Colonic mucosa (tissue), 4 donors: ENCODE data around the gene GABBR2. TPM values are rescaled to one million over a fixed set of nuclear protein-coding genes. Genes with fewer than 3 reads are reported as not detected.

Source experiments
- DNase-seq: peaks from one replicate; pipeline ENCODE4 v3.0.0-alpha.2; 2020
- H3K27ac ChIP-seq: fragments of 200-600 bp; one replicate; pipeline ENCODE4 v1.8.0; 2021
- H3K27me3 ChIP-seq: fragments of 200-600 bp; one replicate; pipeline ENCODE4 v1.8.0; 2021
- H3K36me3 ChIP-seq: fragments of 200-600 bp; one replicate; pipeline ENCODE4 v1.8.0; 2021
- H3K4me1 ChIP-seq: fragments of 200-600 bp; one replicate; pipeline ENCODE4 v1.8.0; 2021; ENCODE audit warnings: mild to moderate bottlenecking
- H3K4me3 ChIP-seq: fragments of 200-600 bp; one replicate; pipeline ENCODE4 v1.8.0; 2021
- H3K9ac ChIP-seq, 2 donors: one replicate each; pipeline ENCODE4 v1.7.0; 2013; ENCODE audit warnings: control low read depth in 2 of 2, low read depth in 2 of 2, low read length in 2 of 2
- H3K9me3 ChIP-seq: fragments of 200-600 bp; one replicate; pipeline ENCODE4 v1.8.0; 2021
- CTCF ChIP-seq: fragments of 200-600 bp; IDR thresholded peaks from one replicate; pipeline ENCODE4 v1.8.0; 2022; ENCODE audit warnings: antibody characterized with exemption, mild to moderate bottlenecking
- intact Hi-C: fragments of 100-400 bp; cut with DNase I; formaldehyde crosslinking; loops from one replicate; pipeline ENCODE4 v1.14.1; 2022
- total RNA-seq, 2 donors: library from RNA; stranded (reverse); fragmentation: NEBNext Ultra II Directional in 1 of 2; extraction: Animal tissue kit (Norgen Biotek cat#: 25700) in 1 of 2; gene quantifications; one replicate each; pipeline ENCODE4 v1.2.1, GENCODE V29; 2021
- donor health status: healthy.
- donor health status: DM: no; HTN: no; CAD: no.
- donor health status: DM: no; HTN: no; CAD: no.

Gene GABBR2
- total RNA-seq, 2 donors from 2014 or later = 0.05 TPM; not detected in 1

GRCh38 chr9:98719055-98719454 is 10.3 kb upstream of the GABBR2 start:
- no peaks in the 10 kb centered on the region for H3K27me3 ChIP-seq
- no peaks in the 10 kb centered on the region for H3K9me3 ChIP-seq
- no peaks in the 10 kb centered on the region for H3K4me1 ChIP-seq
- no peak for DNase-seq
- no peak overlapping the region for H3K9ac ChIP-seq
- no peak overlapping the region for H3K27ac ChIP-seq
- no peaks in the 10 kb centered on the region for H3K36me3 ChIP-seq
- no peak overlapping the region for H3K4me3 ChIP-seq
- TF ChIP-seq CTCF = no peak
- intact Hi-C loops = no loop called here

- Histone ChIP-seq H3K27ac (no peak overlapping the region), H3K9ac (no peak overlapping the region), H3K36me3 (no peaks in the 10 kb centered on the region), H3K9me3 (no peaks in the 10 kb centered on the region), H3K4me3 (no peak overlapping the region), H3K27me3 (peaks cover 5% of the 10 kb centered on the region), H3K4me1 (no peaks in the 10 kb centered on the region)
- DNase-seq = no peak
- intact Hi-C loops = no loop called here
- no peak for TF ChIP-seq CTCF
Observed at GRCh38 chr9:98714833-98715232, 6.1 kb upstream of the GABBR2 start.

GRCh38 chr9:98712987-98713386 is 4.3 kb upstream of the GABBR2 start:
- peaks cover 21% of the 10 kb centered on the region for H3K27me3 ChIP-seq
- no peak overlapping the region for H3K4me3 ChIP-seq
- TF ChIP-seq CTCF = no peak
- no peak overlapping the region for H3K27ac ChIP-seq
- no peak overlapping the region for H3K9ac ChIP-seq
- H3K36me3 ChIP-seq = no peaks in the 10 kb centered on the region
- H3K4me1 ChIP-seq = no peaks in the 10 kb centered on the region
- DNase-seq = no peak
- no peaks in the 10 kb centered on the region for H3K9me3 ChIP-seq
- intact Hi-C loops = no loop called here

- no peak for TF ChIP-seq CTCF
- no peak for DNase-seq
- Histone ChIP-seq H3K9ac (no peak overlapping the region), H3K27me3 (peaks cover 41% of the 10 kb centered on the region), H3K27ac (no peak overlapping the region), H3K4me3 (no peak overlapping the region), H3K9me3 (no peaks in the 10 kb centered on the region), H3K4me1 (no peaks in the 10 kb centered on the region), H3K36me3 (no peaks in the 10 kb centered on the region)
- intact Hi-C loops = no loop called here
Observed at GRCh38 chr9:98709968-98710965, 1.5 kb upstream of the GABBR2 start.

- TF ChIP-seq CTCF = no peak
- Histone ChIP-seq H3K27me3 (peaks cover 41% of the 10 kb centered on the region), H3K9ac (no peak overlapping the region), H3K4me1 (no peaks in the 10 kb centered on the region), H3K36me3 (no peaks in the 10 kb centered on the region), H3K4me3 (no peak overlapping the region), H3K27ac (no peak overlapping the region), H3K9me3 (no peaks in the 10 kb centered on the region)
- intact Hi-C loops = no loop called here
- no peak for DNase-seq
Observed at GRCh38 chr9:98708103-98708932, 417 bp downstream of the GABBR2 start.
